Measurements from ENCODE around the gene FOXN1.

DNA sequence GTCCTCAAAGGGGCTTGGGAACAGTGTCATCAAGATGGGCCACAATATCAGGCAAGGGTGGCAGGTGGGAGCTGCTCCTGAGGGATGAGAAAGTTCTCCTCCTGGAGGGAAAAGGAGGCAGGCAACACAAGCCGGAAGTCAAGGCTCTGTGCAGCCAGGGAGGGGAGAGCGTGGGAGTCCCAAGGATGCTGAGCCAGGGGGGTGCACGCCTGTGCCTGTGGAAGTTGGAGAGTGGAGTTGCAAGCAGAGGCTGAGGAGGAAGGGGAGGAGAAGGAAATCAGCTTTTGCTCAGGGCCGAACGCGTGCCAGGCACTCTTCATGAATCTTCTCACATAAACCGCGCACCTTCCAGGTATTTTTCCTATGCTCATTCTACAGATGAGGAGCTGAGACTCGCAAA is 40.1 kb upstream of the FOXN1 start:
- no peak for TF ChIP-seq EZH2phosphoT487 (conservative IDR thresholded peaks at IDR 0.05; ENCODE audit: low read length)
- TF ChIP-seq, protein P1, sequence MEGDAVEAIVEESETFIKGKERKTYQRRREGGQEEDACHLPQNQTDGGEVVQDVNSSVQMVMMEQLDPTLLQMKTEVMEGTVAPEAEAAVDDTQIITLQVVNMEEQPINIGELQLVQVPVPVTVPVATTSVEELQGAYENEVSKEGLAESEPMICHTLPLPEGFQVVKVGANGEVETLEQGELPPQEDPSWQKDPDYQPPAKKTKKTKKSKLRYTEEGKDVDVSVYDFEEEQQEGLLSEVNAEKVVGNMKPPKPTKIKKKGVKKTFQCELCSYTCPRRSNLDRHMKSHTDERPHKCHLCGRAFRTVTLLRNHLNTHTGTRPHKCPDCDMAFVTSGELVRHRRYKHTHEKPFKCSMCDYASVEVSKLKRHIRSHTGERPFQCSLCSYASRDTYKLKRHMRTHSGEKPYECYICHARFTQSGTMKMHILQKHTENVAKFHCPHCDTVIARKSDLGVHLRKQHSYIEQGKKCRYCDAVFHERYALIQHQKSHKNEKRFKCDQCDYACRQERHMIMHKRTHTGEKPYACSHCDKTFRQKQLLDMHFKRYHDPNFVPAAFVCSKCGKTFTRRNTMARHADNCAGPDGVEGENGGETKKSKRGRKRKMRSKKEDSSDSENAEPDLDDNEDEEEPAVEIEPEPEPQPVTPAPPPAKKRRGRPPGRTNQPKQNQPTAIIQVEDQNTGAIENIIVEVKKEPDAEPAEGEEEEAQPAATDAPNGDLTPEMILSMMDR (IDR thresholded peaks at IDR 0.05; ENCODE audit: insufficient read depth, low read length, poor library complexity, severe bottlenecking), result no peak
